Activated naive CD8-positive, alpha-beta T cell treated with anti-CD3 and anti-CD28 coated beads, Interleukin-2, amount 50 U/mL, for 24 hours (primary cell): ENCODE results near the gene SEC16A.

ENCODE experiments used
- ATAC-seq: fragments of 150-1000 bp; cut with Tn5 transposase; one replicate; pipeline ENCODE4 v1.10.0; 2021
- DNase-seq: peaks from one replicate; pipeline ENCODE4 v3.0.0; 2021
- H3K27ac Mint-ChIP-seq: one replicate; pipeline ENCODE4 v1.8.0; 2021; ENCODE audit warnings: mild to moderate bottlenecking, mixed read lengths
- H3K27me3 Mint-ChIP-seq: one replicate; pipeline ENCODE4 v1.8.0; 2021; ENCODE audit warnings: mixed read lengths
- H3K36me3 Mint-ChIP-seq: one replicate; pipeline ENCODE4 v1.8.0; 2021; ENCODE audit warnings: low read depth, mixed read lengths
- H3K4me1 Mint-ChIP-seq: one replicate; pipeline ENCODE4 v1.8.0; 2021; ENCODE audit warnings: mixed read lengths
- H3K4me3 Mint-ChIP-seq: one replicate; pipeline ENCODE4 v1.8.0; 2021; ENCODE audit warnings: mild to moderate bottlenecking, moderate library complexity, mixed read lengths
- H3K9me3 Mint-ChIP-seq: one replicate; pipeline ENCODE4 v1.8.0; 2021; ENCODE audit warnings: mixed read lengths

Gene SEC16A

DNA sequence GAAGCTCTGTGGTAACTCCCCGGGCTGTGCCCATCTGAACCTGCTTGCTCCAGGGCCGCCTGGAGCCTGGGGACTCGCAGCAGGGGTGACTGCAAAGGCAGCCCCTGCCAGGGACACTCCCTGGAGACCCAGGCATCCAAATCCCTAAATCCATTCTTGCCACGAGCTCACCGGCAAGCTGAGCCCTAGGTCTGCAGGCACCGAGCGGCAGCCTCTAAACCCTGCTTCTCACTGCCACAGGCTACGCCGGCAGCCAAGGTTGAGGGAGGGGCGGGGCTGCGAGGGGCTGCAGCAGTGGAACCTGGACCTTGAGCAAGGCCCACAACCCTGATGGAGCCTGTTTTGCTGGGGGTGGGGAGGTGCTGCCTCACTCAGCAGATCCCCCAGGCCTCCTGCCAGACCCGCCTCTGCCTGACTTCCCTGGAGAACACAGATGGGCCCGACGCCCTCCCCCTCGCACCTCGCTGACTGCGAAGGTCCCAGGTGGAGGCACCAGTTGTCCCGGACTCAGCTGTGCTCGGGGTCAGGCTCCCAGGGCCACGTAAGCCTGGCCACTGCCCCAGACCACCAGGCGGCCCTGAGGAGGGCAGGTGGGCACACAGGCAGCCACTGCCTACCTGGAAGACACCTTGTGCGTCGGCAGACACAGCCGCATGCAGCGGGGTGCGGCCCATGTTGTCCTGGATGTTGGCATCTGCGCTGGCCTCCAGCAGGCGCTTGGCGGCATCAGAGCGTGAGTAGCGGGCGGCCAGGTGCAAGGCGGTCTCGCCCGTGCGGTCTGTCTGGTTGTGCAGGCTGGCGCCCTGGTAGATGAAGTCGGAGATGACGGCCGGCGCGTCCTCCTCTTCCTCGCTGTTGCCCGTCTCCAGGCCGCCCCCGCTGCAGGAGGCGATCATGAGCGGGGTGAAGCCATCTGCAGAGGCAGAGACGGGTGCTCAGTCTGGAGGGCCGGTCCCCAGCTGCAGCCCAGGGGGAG lies 17.4 kb upstream of the SEC16A start:
- H3K4me1 Mint-ChIP-seq = no peaks in the 10 kb centered on the region
- ATAC-seq = peak; percentile 3
- H3K27me3 Mint-ChIP-seq = no peaks in the 10 kb centered on the region
- DNase-seq = no peak
- no peaks in the 10 kb centered on the region for H3K9me3 Mint-ChIP-seq
- no peak overlapping the region for H3K4me3 Mint-ChIP-seq
- no peak overlapping the region for H3K27ac Mint-ChIP-seq
- peaks cover 9% of the 10 kb centered on the region for H3K36me3 Mint-ChIP-seq

DNA sequence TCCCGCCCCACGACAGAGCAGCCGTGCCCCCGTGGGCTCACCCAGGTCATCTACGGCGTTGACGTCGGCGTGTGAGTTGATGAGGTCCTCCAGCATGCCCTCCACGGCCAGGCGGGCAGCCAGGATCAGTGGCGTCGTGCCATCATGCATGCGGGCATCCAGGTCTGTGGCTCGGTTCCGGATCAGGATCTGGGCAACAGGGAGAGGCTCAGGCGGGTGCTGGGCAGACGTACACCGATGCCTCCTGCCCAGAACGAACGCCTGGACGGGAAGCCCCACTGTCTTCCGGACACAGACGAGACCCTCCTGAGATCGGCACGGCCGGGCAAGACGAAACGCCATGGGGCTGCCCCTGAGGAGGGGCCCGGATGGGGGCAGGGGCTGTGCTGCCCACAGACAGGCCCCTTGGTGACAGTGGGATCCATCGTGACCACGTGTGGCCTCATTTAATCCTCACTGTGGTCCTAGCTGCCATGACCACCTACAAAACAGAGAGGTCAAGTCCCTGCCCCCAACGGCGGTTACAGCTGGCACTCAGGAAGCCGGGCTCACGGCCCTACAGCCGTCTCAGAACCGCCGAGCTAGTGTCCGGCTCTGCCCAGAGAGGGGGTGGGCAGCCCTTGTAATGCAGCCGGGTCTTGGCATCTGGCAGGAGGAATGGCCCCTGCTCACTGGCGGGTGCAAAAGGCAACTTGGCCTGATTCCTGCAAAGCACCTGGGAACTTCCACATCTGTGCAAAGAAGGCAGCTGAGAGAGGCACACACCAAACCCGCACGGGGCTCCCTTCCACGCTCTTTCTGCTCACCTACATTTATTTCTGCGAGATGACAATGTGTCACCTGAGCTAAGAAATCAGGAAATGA lies 16.5 kb upstream of the SEC16A start:
- no peak for DNase-seq
- no peaks in the 10 kb centered on the region for H3K27me3 Mint-ChIP-seq
- peaks cover 9% of the 10 kb centered on the region for H3K36me3 Mint-ChIP-seq
- H3K4me3 Mint-ChIP-seq = no peak overlapping the region
- H3K27ac Mint-ChIP-seq = no peak overlapping the region
- H3K4me1 Mint-ChIP-seq = no peaks in the 10 kb centered on the region
- H3K9me3 Mint-ChIP-seq = no peaks in the 10 kb centered on the region
- ATAC-seq = no peak

DNA sequence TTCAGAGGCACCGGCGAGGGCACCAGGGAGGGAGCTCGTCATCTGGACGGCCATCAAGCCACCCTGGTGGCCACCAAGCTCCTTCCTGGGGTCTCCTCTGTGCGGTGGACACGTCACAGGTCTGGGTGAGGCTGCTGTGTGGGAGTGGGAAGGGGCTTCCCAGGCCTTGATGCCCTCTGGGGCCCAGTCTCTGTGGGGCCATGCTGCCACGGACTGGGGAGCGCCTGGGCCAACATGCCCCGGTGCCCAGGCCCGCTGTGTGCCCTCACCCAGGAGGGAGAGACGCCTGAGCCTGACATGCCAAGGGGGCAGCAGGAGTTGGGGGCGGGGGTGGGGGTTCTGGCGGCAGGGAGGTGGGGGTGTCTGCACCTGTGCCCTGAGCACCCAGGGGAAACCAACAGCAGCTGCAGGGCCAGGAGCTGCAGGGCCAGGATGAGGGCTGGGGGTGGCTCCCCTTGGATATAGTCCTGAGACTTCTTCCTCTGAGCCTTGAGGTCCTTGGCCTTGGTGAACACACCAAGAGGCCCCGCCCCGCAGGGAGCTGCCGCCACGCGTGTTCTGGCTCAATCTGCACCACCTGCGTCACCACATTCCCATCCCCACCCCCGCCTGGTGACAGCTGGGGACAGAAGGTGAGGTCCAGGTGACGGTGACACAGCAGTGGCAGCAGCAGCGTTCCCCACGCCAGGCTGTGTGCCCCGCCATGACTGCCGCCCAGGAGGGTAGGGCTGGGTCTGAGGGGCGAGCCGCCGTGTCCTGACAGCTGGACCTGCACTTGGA lies 15.3 kb upstream of the SEC16A start:
- DNase-seq (no peak), ATAC-seq (no peak)
- Mint-ChIP-seq H3K36me3 (peaks cover 9% of the 10 kb centered on the region), H3K4me1 (no peaks in the 10 kb centered on the region), H3K27me3 (no peaks in the 10 kb centered on the region), H3K9me3 (no peaks in the 10 kb centered on the region), H3K27ac (no peak overlapping the region), H3K4me3 (no peak overlapping the region)

DNA sequence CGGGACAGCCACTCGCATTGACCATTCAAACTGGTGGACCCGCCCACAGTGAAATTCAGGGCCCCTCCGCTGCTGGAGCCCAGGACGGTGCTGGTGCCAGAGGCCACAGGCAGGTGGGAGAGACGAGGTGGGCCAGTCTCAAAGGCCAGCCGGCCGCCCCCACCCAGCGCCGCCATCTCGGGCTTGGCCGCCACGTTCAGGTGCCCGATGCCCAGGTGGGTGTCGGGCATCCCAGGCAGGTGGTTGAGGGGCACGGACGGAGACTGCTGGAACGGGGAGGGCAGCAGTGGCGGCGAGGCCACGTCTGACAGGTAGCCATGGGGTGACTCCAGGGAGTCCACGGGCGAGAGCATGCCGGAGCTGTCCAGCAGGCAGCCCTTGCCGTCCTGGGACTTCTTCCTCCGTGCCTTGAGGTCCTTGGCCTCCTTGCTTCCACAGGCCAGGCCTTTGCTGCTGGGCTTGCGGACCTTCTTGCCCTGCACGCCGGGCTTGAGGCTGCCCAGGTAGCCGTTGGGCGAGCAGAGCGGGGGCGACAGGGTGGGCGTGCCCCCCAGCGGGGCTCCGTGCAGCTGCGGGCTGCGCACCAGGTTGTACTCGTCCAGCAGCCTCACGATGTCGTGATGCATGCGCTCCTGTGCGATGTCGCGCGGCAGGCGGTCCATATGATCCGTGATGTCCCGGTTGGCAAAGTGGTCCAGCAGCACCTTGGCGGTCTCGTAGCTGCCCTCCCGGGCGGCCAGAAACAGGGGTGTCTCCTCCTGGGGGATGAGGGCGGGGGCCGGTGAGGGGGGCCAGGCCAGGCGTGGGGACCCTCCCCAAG lies 14.2 kb upstream of the SEC16A start:
- Mint-ChIP-seq H3K4me3 (no peak overlapping the region), H3K27ac (no peak overlapping the region), H3K4me1 (no peaks in the 10 kb centered on the region), H3K9me3 (no peaks in the 10 kb centered on the region), H3K36me3 (peaks cover 5% of the 10 kb centered on the region), H3K27me3 (no peaks in the 10 kb centered on the region)
- ATAC-seq (no peak), DNase-seq (no peak)

DNA sequence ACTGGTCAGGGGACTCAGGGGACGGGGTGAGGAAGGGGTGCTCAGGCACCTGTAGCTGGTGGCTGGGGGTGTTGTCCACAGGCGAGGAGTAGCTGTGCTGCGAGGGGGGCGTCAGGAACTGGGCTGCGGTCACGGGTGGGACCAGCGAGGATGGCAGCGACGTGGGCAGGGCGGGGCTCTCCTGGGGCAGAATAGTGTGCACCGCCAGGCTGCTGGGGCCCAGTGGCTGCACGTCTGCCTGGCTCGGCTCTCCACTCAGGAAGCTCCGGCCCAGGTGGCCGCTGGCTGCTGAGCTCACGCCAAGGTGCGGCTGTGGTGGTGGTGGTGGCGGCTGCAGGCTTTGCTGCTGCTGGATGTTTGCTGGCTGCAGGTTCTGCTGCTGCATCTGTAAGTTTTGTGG lies 13.3 kb upstream of the SEC16A start:
- DNase-seq (no peak), ATAC-seq (no peak)
- no peak overlapping the region for H3K4me3 Mint-ChIP-seq
- peaks cover 3% of the 10 kb centered on the region for H3K36me3 Mint-ChIP-seq
- no peak overlapping the region for H3K27ac Mint-ChIP-seq
- no peaks in the 10 kb centered on the region for H3K27me3 Mint-ChIP-seq
- H3K9me3 Mint-ChIP-seq = no peaks in the 10 kb centered on the region
- H3K4me1 Mint-ChIP-seq = no peaks in the 10 kb centered on the region

DNA sequence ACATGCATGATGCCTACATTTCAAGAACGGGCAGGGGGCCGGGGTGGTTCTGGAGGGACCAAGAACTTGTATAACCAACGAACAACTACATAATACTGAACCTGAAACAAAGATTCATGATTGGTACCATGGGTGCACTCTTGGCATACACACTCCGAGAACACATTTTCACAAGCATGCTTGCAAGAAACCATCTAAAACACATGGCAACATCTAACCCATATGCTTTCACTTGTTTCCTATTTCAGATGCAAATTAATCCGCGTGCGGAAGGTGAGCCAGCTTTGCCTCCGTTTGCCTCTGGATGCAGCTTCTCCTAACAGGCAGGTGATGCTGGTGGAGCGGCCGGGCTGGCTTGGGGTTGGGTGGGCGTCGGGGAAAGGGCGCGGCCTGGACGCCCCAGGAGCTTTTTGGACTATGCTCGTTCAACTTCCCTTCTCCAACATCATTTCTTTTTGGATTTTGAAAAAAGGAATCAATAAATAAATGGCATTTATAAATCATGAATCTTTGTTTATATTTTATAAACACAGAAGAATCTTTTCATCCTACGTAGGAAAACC lies 12.5 kb upstream of the SEC16A start:
- Mint-ChIP-seq H3K27me3 (no peaks in the 10 kb centered on the region), H3K9me3 (no peaks in the 10 kb centered on the region), H3K4me3 (no peak overlapping the region), H3K36me3 (peaks cover 3% of the 10 kb centered on the region), H3K4me1 (no peaks in the 10 kb centered on the region), H3K27ac (no peak overlapping the region)
- no peak for ATAC-seq
- DNase-seq = no peak

DNA sequence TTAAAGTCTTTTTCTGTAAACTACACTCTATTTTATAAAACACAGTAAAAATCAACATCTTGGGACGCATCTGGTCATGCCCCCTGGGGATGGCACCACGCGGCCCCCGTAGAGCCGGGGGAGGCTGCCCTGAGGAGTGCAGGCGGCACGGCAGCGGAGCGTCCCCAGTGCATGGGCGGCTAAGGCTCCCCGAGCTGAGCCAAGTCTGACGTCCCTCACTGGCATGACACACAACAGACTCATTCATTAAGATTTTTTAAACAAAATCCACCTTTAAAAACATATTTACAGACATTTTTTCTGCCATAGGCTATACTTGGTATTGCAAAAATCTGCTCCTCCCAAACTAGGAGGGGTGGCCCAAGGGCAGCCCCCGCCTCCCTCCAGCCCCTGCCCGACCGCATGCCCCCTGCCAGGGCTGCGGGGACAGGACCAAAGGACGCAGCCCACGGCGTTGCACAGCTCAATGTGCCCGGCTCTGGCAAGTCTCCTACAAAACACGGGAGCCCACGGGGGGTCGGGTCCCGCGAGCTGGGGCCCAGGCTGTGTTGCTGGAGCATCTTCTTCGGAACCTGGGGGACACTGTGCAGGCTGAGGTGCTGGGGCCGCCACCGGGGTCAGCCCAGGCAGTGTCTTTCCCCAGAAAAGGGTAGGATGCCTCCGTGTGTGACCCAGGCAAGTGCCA lies 11.8 kb upstream of the SEC16A start:
- Mint-ChIP-seq H3K4me1 (no peaks in the 10 kb centered on the region), H3K36me3 (peaks cover 3% of the 10 kb centered on the region)

DNA sequence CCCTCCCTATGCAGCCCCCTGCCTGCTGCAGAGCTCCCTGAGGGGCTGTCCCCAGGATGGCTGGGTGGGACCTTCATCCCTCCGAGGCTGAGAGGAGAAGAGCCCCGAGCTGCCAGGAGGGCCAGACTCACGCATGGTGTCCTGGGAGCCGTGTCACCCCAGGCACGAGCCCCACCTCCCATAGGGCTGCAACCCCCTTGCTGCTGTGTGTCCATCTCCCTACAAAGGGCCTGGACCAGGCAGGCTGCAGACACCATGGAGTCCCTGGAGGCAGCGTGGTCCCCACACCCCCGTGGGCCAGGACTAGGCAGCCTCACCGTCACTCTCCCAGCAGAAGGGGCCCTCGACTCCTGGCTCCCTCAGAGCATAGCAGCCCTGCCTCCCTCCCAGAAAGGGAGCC lies 11.2 kb upstream of the SEC16A start:
- Mint-ChIP-seq H3K36me3 (peaks cover 3% of the 10 kb centered on the region), H3K27ac (no peak overlapping the region), H3K4me3 (no peak overlapping the region), H3K4me1 (no peaks in the 10 kb centered on the region), H3K27me3 (no peaks in the 10 kb centered on the region), H3K9me3 (no peaks in the 10 kb centered on the region)
- no peak for ATAC-seq
- DNase-seq = no peak

More for the DNA sequence above, 11.8 kb upstream of the SEC16A start:
- Mint-ChIP-seq H3K4me3 (no peak overlapping the region), H3K9me3 (no peaks in the 10 kb centered on the region), H3K27ac (no peak overlapping the region), H3K27me3 (no peaks in the 10 kb centered on the region)
- ATAC-seq (no peak), DNase-seq (no peak)

DNA sequence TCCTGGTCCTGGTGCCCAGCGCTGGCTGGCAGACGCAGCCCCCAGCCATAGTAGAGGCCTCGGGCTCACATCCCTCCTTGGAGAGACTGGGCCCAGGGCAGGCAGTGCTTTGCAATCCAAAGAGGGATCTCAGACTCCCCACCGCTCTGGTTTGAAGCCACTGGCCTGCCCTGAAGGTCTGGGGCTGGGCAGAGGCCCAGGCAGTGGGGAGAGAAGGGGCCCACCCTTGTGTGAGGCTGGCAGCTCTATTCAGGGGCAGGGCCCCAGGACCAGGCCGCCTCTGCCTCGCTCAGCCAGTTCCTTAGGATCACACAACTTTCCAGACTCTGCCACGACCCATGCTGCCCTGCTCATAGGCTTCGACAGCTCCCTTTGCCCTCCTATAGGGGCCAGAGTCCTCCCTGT lies 10.7 kb upstream of the SEC16A start:
- ATAC-seq (no peak), DNase-seq (no peak)
- no peaks in the 10 kb centered on the region for H3K27me3 Mint-ChIP-seq
- H3K4me1 Mint-ChIP-seq = no peaks in the 10 kb centered on the region
- no peak overlapping the region for H3K27ac Mint-ChIP-seq
- H3K9me3 Mint-ChIP-seq = no peaks in the 10 kb centered on the region
- H3K4me3 Mint-ChIP-seq = no peak overlapping the region
- peaks cover 3% of the 10 kb centered on the region for H3K36me3 Mint-ChIP-seq

DNA sequence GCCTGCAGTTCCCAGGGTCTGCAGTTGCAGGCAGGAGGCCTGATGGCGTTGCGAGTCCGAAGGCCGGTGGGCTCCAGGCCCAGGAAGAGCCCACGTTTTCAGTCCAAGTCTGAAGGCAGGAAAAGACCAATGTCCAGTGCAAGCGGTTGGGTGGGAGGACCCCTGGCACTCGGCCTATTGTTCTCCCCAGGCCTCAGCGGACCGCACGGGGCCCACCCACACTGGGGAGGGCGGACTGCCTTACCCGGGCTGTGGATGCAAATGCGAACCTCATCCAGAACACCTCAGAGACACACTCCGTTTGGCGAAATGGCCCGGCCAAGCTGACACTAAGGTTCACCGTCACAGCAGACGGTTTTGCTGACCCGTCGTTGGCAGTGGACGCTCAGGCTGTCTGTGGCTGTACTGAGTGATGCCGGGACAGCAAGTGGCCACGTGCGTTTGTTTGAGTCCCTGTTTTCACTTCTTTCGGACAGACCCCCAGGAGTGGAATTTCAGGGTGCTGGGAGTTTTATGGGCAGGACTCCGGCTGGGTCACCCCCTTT lies 10.2 kb upstream of the SEC16A start:
- ATAC-seq (no peak), DNase-seq (no peak)
- Mint-ChIP-seq H3K36me3 (peaks cover 3% of the 10 kb centered on the region), H3K4me3 (no peak overlapping the region), H3K27ac (no peak overlapping the region), H3K4me1 (no peaks in the 10 kb centered on the region), H3K9me3 (no peaks in the 10 kb centered on the region), H3K27me3 (no peaks in the 10 kb centered on the region)

DNA sequence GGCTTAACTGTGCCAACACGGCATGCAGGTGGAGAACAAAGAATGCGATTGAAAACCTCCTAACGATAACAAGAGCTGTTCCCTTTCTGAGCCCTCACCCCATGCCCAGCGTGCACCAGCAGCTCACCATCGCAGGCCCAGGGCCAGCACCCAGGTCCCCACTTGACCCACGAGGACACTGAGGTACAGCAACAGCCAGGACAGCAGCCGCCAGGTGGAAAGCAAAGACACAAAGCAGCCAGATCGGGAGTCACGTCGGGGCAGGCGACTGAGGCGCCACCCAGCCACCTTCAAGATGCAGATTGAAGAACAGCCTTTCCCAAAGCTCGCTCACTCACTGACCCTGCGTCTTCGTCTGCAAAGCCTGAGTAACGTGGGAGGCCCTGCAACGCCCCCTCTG lies 6.9 kb upstream of the SEC16A start:
- ATAC-seq (no peak), DNase-seq (no peak)
- H3K4me1 Mint-ChIP-seq = peaks cover 4% of the 10 kb centered on the region
- H3K27ac Mint-ChIP-seq = no peak overlapping the region
- no peaks in the 10 kb centered on the region for H3K9me3 Mint-ChIP-seq
- no peaks in the 10 kb centered on the region for H3K27me3 Mint-ChIP-seq
- no peak overlapping the region for H3K4me3 Mint-ChIP-seq
- H3K36me3 Mint-ChIP-seq = no peaks in the 10 kb centered on the region

DNA sequence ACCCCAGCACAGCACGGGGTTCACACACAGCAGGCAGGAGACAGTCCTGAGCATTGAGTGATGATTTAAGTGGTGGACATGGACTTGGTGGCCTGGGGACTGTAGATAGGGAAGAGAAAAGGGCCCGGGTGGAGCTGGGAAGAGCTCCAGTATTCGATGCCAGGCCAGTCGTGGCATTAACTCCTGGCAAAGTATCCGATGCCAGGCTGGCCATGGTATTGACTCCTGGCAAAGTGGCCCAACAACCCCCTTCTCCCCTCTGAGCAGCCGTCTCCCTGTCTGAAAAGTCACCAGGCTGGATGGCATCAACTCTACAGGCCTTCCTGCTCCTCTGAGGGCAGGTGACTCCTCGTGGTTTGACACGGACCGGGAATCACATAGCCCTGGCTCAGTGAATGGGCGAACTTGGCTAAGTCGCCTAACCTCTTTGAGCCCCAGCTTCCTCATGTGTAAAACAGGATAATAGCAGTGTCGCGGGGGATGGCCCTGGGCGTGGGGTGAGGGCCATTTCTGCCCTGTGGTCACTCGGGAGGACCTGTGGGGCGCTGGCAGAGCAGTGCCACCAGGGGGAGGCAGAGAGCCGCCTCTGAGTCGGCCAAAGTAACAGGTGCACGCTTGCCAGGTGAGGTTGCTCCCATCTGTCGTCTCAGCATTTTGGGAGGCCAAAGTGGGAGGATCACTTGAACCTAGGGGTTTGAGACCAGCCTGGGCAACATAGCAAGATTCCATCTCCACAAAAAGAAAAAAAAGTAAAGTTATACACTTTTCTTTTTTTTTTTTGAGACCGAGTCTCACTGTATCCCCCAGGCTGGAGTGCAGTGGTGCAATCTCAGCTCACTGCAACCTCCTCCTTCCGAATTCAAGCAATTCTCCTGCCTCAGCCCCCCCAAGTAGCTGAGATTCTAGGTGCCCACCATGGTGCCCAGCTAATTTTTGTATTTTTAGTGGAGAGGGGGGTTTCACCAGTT lies 5.7 kb upstream of the SEC16A start:
- H3K4me1 Mint-ChIP-seq = peaks cover 6% of the 10 kb centered on the region
- no peaks in the 10 kb centered on the region for H3K27me3 Mint-ChIP-seq
- H3K36me3 Mint-ChIP-seq = no peaks in the 10 kb centered on the region
- DNase-seq = peak; percentile 82
- no peak for ATAC-seq
- H3K4me3 Mint-ChIP-seq = no peak overlapping the region
- H3K27ac Mint-ChIP-seq = no peak overlapping the region
- H3K9me3 Mint-ChIP-seq = no peaks in the 10 kb centered on the region
